ENCODE data around the gene RAD51B. TPM values are rescaled to one million over a fixed set of nuclear protein-coding genes. Genes with fewer than 3 reads are reported as not detected.

RAD51B gene
- polyA plus RNA-seq, 3 donors: 3.6 to 11.6 (median 9.4) TPM

GRCh38 chr14:68281497-68281896 lies 461.9 kb downstream of the RAD51B start:
- TF ChIP-seq CTCF (IDR thresholded peaks at IDR 0.05): no peak
- Mint-ChIP-seq H3K27me3 (ENCODE audit: low read depth in 3 of 3) (no peaks in the 10 kb centered on the region), H3K27ac (no peak overlapping the region), H3K9me3 (peaks cover 0 to 5% (median 0%) of the 10 kb centered on the region in 7 donors), H3K4me1 (peaks cover 57% of the 10 kb centered on the region), H3K4me3 (no peak overlapping the region), H3K36me3 (peaks cover 6 to 7% of the 10 kb centered on the region in 2 donors)
- WGBS (ENCODE audit: insufficient coverage): 100% methylated on average over 3 of the region's 4 CpGs
- Histone ChIP-seq H3K27me3 (ENCODE audit: control insufficient read depth in 2 of 2, insufficient read depth in 2 of 2, low read length in 2 of 2) (no peaks in the 10 kb centered on the region), H3K79me2 (ENCODE audit: insufficient read depth, low read length) (no peaks in the 10 kb centered on the region), H3K4me2 (replicated peaks; ENCODE audit: extremely low read depth, low read length, poor library complexity, severe bottlenecking) (no peak overlapping the region), H3K9ac (ENCODE audit: insufficient read depth, low read length, poor library complexity, severe bottlenecking) (no peak overlapping the region), H2AFZ (ENCODE audit: insufficient read depth, low read depth, low read length, poor library complexity, severe bottlenecking) (no peak overlapping the region), H3K4me3 (replicated peaks in 1 of 3; ENCODE audit: low read depth in 2 of 3, low read length in 3 of 3) (no peak overlapping the region), H4K20me1 (ENCODE audit: insufficient read depth, low read length) (no peaks in the 10 kb centered on the region), H3K36me3 (replicated peaks in 1 of 2; ENCODE audit: control insufficient read depth in 1 of 2, insufficient read depth in 2 of 2, low read length in 2 of 2) (no peaks in the 10 kb centered on the region), H3K4me1 (ENCODE audit: control insufficient read depth in 1 of 2, insufficient read depth in 2 of 2, low read length in 2 of 2) (peaks cover 45 to 46% of the 10 kb centered on the region in 2 donors), H3K9me3 (replicated peaks in 1 of 2; ENCODE audit: control insufficient read depth in 1 of 2, insufficient read depth in 1 of 2, low read length in 2 of 2) (no peaks in the 10 kb centered on the region), H3K27ac (ENCODE audit: low read depth in 1 of 2, low read length in 2 of 2) (no peak overlapping the region)
- no peak for DNase-seq
- intact Hi-C loops (cut with micrococcal nuclease): no loop called here

GRCh38 chr14:68282479-68283377 lies 463.1 kb downstream of the RAD51B start:
- no peak overlapping the region for H3K4me3 ChIP-seq (replicated peaks in 1 of 3; ENCODE audit: low read depth in 2 of 3, low read length in 3 of 3)
- H3K4me2 ChIP-seq (replicated peaks; ENCODE audit: extremely low read depth, low read length, poor library complexity, severe bottlenecking): no peak overlapping the region
- no peak overlapping the region for H3K4me3 Mint-ChIP-seq
- DNase-seq: no peak
- H3K9ac ChIP-seq (ENCODE audit: insufficient read depth, low read length, poor library complexity, severe bottlenecking): no peak overlapping the region
- H3K27ac Mint-ChIP-seq: peak overlapping the region in 1 of 7 donors; percentile 58
- H3K79me2 ChIP-seq (ENCODE audit: insufficient read depth, low read length): no peaks in the 10 kb centered on the region
- no peak overlapping the region for H2AFZ ChIP-seq (ENCODE audit: insufficient read depth, low read depth, low read length, poor library complexity, severe bottlenecking)
- peaks cover 57% of the 10 kb centered on the region for H3K4me1 Mint-ChIP-seq
- H3K27me3 Mint-ChIP-seq (ENCODE audit: low read depth in 3 of 3): peaks cover 0 to 3% (median 0%) of the 10 kb centered on the region in 3 donors
- 83% methylated on average over 2 of the region's 6 CpGs for WGBS (ENCODE audit: insufficient coverage)
- H4K20me1 ChIP-seq (ENCODE audit: insufficient read depth, low read length): no peaks in the 10 kb centered on the region
- H3K27ac ChIP-seq (ENCODE audit: low read depth in 1 of 2, low read length in 2 of 2): no peak overlapping the region
- no peak for TF ChIP-seq CTCF (IDR thresholded peaks at IDR 0.05)
- no peaks in the 10 kb centered on the region for H3K27me3 ChIP-seq (ENCODE audit: control insufficient read depth in 2 of 2, insufficient read depth in 2 of 2, low read length in 2 of 2)
- peaks cover 0 to 5% (median 0%) of the 10 kb centered on the region in 7 donors for H3K9me3 Mint-ChIP-seq
- no peaks in the 10 kb centered on the region for H3K9me3 ChIP-seq (replicated peaks in 1 of 2; ENCODE audit: control insufficient read depth in 1 of 2, insufficient read depth in 1 of 2, low read length in 2 of 2)
- peaks cover 45 to 46% of the 10 kb centered on the region in 2 donors for H3K4me1 ChIP-seq (ENCODE audit: control insufficient read depth in 1 of 2, insufficient read depth in 2 of 2, low read length in 2 of 2)
- H3K36me3 Mint-ChIP-seq: peaks cover 6 to 7% of the 10 kb centered on the region in 2 donors
- H3K36me3 ChIP-seq (replicated peaks in 1 of 2; ENCODE audit: control insufficient read depth in 1 of 2, insufficient read depth in 2 of 2, low read length in 2 of 2): no peaks in the 10 kb centered on the region
- intact Hi-C loops (cut with micrococcal nuclease): no loop called here
